HG02943 (cell line): ENCODE measurements around the gene FBF1.

Experiments
- ATAC-seq: cut with Tn5 transposase; IDR thresholded peaks from one replicate; pipeline ENCODE4 v1.9.1; 2021; ENCODE audit warnings: mild to moderate bottlenecking, low read depth, moderate library complexity; ENCODE audit not compliant: unreplicated experiment

FBF1 gene

DNA sequence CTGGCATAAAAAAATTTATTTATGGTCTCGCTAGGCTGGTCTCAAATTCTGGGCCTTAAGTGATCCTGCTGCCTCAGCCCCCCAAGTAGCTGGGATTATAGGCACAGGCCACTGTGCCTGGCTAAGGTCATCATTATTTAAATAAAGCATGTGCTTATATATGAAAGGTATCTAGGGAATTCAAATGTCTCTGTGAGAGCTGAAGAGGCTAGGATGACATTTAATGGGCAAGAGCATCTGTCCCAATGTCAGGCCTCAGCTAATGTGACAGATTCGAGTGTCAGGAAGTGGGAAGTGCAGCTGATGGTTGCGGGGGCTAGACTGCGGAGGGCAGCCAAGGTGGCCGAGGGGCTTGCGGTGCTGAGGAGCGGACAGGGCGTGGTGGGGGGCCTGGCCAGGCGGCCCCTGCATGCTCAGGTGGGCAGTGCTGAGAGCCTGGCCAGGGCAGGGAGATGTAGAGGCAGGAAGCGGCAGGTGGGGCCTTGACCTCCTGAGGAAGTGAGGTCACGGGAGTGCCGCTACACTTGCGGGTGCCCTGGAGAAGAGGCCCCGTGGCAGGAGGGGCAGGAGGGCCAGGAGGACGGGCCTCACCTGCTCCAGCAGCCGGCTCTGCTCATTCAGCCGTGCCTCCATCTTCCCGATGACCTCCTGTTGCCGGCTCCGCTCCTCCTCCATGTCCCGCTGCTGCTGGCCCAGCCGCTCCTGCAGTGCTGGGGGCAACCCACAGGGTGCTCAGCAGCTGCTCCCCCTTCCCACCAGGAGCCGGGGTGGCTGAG is 23.5 kb downstream of the FBF1 start:
- ATAC-seq, result no peak

DNA sequence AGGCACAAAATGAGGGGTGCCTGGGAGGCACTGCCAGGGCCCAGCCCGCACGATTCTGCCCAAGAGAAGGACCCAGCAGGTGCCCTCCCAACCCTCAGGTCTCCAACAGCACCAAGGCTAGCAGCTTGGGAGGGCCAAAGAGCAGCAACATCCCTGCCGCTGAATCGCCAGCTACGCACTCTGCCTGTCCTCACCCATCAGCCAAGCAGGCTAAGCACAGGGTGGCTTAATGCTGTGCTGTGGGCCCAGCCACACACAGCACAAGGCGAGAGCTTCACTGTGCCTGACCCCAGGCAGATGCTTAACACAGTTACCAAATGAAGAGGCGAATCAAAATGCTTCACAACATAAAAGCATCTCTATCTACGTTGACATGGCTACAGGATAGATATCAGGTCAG is 25.6 kb downstream of the FBF1 start:
- no peak for ATAC-seq

DNA sequence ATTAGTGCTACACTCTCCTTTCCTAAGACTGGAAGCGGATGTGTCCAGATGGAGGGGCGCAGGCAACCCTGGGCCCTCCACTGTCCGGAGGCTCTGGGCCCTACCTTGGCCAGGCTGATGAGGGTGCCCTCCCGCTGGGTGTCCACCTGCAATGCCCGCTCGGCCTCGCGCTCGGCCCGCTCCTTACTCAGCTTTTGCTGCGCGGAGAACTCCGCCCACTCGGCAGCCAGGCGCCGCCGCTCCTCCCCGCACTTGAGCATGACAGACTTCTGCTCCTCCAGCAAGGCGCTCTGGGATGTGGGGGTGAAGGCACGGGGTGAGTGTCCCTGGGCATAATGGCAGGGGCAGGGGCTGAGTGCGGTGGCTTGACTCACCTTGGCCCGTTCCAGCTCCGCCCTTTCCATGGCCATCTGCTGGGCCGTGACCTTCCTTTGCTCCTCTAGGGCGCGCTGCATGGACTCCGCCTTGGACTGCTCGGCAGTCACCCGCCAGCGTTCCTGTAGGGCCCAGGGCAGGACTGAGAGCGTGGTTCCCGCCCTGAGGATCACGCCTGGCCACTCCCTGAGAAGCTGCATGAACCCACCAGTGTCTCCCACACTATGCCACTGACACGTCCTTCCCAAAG is 26.1 kb downstream of the FBF1 start:
- ATAC-seq, result no peak

DNA sequence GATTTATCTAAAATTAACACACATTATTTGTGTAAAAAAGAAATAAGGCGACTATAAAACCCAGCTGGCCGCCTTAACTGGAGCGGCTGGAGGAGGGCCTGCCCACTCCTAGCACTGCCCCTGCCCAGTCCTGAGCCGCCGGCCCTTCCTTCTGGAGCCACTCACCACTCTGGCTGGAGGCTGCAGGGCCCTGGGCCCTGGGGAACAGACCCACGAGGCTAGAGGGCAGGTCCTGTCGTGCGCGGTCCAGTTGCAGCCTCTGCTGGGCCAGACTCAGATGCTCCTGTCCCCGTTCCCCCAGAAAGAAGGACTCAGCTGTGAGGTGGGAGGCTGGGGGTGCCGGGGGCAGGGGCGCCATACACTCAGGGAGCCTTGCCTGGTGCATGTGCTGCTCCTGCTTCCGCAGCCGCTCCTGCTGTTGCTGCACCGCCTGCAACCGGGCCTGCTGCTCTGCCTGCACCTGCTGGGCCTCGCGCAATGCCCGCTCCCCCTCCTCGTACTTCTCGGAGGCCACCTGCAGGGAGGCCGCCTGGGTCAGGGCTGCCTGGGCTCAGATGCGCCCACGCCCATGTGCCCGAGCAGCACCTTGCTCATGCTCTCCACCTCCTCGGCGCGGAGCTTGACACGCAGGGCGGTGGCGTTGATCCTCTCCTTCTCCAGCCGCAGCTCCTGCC is 27.2 kb downstream of the FBF1 start:
- ATAC-seq, result no peak

DNA sequence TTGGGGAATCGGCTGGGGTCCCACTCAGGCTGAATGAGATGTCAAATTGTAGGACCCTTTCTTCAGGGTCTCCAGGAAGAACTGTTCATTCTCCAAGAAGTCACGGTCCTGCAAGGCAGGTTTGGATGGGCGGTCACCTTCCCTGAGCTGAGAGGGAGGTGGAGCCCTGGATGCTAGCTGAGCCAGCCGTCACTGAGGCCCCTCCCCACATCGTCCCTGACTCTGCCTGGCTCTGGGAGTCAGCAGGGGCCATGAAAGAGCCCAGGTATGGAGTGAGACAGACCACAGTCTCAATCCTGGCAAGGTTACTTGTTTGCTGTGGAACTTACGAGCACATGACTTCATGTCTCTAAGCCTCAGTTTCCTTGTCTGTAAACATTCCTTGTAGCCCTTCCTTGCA is 30.1 kb downstream of the FBF1 start:
- no peak for ATAC-seq

DNA sequence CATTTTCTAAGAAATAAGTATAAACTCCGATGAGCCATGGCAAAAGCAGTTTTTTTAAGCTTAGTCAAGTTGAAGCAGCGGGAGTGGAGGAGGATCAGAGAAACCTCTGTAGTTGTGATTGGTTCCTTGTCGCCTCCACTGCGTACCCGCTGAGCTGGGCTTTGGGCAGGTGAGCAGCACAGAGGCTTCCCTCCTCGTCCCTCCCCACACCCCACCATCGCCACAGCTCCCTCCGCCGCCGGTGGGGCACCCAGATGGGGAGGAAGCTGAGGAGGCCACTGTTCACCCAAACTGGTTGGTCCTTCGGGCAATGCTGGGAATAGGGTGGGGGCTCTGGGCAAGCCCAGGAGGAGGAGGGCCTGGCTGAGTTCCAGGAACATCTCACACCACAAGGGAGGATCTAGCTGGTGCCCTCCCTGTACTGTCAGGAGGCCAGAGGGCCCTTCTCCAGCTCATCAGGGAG is 31.0 kb downstream of the FBF1 start:
- no peak for ATAC-seq

DNA sequence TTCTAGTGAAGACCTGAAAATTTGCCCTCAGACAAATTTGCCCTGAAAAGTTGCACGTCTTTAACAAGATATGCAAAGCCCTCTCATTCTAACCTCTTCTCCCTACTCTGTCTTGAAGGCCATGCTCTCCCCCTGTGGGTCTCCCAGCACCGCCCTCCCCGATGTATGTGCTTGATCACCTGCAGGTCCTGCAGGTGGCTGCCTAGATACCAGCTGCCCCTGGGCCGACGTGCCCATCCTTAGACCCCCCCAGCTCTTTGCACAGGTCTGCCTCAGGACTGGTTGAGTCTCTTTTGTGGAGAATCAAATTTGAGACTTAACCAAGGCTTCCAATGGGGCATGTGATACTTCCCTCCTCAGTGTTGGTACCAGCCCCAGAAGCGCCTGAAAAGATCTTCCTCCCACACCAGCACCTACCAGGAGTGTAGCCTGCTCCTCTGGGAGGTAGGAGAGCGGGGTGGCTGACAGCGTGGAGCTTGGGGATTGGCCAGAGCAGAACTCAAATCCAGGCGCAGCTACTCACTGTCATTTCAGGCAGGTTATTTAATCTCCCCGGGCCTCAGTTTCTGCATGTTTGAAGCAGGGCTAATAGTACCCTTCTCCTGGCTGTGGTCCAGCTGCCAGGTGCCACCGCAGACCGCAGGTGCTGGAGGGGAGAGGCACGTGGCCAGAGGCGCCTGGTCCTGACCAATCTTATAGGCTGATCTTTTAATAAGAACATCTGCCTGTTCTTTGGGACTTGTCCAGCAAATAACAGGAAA is 31.6 kb downstream of the FBF1 start:
- ATAC-seq, result no peak

DNA sequence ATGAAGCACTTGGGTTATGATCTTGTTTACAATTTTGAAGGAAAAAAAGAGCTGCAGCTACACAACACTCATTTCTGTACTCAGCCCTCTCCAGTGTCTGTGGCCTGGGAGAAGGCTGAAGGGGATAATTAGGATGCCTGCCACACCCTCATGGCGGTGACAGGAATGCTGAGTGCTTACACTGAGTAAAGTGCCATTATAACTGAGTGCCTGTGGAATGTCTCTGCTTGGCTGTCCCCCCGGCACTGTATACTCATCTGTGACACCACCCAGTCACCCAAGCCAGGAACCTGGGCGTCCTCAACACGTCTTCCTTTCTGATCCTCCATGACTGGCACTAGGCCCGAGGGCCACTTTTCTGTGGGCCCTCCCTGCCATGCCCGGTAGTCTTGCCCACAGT is 32.6 kb downstream of the FBF1 start:
- ATAC-seq, result no peak

DNA sequence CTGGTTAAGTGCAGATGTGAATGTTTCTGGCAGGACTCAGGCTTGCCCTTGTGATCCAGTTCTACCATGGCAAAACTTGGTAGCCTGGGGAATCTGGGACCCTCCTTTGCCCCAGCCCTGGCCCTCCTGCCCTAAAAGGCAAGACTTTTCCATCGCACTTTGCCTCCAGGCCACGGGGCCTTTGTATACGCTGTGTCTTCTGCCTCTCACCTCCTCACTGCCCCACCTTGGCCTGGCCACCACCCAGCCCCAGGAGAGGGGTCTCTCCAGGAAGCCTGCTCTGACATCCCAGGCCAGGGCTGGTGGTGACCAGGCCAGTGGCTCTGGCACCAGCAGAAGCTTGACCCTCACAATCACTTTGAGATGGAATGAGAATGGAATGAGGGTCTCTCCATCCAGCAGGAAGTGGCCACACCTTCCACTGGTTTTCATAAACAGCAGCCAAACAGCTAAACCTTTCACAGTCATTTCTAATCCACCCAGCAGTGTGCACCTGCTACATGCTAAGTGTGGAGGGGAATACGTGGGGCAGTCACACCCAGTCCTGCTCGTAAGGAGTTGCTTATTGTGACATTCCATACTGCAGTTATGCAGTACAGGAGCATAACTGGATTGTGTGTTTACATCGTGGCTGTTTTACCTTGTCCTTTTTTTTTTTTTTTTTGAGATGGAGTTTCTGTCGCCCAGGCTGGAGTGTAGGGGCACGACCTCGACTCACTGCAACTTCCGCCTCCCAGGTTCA is 34.5 kb downstream of the FBF1 start:
- ATAC-seq, result no peak

DNA sequence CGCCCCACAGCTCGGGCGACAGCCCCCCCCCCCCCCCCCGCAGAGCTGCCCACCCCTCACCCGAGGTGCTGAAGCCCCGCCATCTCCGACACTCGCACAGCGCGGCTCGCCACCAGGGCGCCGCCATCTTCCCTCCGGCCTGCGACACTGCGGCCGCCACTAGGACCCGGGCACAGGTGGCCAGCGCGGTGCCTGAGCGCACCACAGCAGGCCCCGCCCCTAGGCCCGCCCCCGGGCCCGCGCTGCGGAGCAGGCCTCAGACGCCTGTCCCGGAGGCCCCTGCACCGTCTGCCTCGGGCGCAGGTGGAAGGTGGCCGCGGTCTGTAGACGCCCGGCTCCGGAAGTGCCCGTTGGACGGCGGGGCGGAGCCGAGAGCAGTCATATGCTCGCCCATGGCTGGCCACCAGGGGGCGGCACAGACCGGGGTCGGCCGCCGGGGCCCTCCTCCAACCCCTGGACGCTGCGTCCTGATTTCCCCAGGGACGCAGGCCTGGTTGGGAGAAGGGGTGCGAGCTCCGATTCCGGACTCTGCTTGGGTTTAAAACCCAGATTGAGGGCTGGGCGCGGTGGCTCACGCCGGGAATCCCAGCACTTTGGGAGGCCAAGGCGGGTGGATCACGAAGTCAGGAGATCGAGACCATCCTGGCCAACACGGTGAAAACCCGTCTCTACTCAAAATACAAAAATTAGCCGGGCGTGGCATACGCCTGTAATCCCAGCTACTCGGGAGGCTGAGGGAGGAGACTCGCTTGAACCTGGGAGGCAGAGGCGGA is 35.9 kb downstream of the FBF1 start, which contains the start of gene MRPL38:
Gene MRPL38 (minus strand): TSS at position 136 of the 773 bp plus-strand sequence. CDS start 9 bp downstream, at position 127.
- peak; percentile 92 for ATAC-seq

DNA sequence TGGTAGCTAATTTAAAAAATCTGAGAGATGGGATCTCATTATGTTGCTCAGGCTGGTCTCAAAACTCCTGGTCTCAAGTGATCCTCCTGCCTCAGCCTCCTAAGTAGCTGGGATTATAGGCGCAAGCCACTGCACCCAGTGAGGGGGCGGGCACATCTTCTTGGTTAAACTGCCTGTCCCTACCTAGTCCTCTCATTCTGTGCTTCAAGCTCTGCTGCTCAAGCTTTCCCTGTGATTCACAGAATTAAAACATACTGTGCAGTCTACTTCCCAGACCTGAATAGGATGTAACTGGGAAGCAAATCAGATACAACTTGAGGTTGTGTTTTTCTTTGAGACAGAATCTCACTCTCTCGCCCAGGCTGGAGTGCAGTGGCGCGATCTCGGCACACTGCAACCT is 38.4 kb downstream of the FBF1 start:
- ATAC-seq, result no peak

DNA sequence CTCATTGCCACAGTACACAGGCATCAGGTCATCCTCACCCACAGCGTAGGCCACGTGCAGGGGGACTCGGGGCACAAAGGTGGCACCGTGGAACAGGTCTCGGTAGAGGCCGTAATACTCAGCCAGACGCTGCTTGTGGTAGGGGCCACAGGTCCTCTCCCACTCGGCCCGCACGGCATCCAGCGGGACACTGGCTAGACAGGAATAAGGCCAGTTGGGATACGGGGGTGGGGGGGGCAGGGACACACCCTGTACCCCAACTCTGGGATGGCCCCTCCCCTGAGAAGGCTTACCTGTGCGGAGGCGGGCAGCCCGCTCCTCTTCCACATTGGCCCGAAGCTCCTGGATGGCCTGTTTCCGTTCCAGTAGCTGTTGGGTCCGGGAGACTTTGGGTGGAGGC is 39.1 kb downstream of the FBF1 start:
- no peak for ATAC-seq

DNA sequence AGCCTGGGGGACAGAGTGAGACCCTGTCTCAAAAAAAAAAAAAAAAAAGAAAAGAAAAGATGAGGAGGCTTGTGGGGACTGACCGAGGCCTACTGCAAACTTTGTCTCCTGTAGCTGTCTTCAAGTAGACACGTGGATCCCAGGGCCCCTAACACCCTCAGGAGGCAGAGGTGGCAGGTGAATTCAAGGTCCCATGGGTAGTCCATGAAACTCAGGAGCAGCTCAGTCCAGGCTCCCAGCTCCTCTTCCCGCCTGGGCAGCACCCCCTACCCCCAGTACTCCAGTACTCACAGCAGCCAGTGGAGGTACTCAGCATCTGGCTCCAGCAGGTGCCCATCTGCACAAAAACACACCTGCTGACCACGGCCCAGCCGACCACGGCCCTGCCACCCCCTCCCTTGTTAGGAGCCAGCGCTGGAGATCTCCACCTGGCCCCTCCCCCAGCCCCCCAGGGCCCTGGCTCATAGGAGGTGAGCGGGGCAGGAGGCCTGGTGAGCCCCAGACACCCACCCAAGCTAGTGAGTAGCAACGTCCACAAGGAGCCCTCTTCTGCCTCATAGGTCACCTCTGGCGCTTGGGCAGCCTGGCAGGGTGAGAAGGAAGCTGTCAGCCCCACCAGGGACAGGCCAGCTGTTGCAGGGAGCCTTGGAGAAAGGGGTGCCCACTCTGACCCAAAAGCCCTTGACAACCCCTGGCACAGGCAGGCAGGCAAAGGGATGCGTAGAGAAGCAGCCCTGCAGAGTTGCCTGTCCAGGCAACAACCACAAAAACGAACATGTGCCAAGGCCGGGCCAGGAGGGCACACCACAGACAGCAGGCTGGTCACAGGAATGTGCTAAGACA is 39.9 kb downstream of the FBF1 start:
- no peak for ATAC-seq

DNA sequence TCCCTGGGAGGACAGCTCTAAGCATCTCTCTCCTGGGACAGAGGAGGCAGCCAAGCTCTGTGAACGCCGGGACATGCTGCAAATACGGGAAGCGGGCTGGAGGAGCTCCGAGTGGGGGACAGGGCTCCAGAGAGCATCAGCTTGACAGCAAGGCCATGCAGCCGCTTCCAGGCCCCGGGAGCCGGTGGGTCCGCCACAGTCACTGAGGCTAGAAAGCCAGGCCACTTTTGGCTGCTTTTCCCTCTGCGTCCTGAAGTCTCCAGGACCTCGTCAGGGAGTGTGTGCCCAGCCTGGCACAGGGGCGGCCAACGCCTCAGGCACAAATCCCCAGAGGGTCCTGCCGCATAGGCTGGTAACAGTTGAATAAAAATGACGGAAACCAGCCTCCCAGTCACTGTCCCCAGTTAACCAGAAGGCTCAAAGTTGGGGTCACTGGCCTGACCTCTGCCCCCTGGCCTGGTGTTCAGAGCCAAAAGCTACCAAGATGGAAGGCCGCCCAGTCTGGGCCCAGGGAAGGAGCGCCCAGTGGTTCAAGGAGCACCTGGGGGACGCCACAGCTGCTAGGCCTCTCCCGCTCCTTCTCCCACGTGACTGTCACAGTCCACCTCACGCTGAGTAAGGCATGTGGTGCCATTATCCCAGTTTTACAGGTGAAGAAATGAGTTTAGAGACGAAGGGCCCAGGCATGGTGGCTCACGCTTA is 40.9 kb downstream of the FBF1 start:
- ATAC-seq, result no peak

DNA sequence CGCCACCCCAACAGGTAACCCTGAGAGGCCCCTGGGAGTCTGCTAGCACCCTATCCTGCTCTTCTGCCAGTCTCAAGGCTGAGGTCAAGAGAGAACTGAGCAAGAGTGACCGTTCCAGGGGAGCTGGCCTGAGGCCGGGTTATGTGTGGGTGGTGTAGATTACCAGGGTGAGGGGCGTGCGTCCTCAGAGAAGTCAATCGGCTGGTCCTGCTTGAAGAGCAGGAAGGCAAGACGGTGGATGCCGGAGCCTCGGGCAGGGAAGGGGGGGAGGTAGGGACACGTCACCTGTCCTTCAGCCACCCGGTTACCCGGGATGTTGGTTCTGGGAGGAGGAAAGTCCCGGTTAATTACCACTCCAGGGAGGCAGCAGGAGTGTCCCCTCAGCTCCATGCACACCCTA is 41.5 kb downstream of the FBF1 start:
- no peak for ATAC-seq

DNA sequence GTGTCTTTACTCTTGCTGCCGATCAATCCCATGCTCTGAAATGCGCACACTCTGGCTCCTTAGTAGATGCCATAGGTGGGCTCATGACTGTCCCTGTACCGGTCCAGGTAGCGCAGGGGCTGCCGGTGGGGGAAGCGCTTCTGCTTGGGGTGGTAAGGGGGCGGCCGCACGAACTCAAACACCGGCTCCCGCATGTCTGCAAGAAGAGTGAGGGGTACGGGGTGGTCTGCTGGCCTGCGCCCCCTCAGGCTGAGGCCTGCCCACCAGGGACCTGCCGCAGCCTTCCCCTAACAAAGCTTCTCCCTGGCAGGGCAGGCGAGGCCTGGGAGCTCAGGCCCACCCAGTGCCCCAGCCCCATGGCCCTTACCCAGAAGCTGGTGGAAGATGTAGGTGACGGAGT is 42.1 kb downstream of the FBF1 start:
- ATAC-seq, result no peak

DNA sequence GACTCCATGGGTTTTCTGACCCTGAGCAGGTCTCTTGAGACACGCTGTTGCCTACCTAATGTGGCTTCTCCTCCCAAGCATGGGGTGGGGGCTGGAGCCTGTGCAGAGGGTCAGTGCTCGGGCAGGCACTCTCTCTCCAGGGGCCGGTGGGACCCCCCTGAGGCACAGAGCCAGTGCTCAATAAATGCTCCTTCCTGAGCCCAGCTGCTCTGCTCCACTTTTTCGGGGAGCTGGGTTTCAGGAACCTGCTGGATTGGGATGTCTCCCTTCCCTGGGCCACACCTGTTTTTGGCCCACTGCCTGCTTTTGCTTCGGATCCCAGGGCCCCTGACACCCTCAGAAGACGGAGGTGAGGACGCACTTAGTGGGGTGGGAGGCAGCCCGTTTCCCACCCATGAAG is 42.8 kb downstream of the FBF1 start:
- no peak for ATAC-seq
